ENCODE measurements around the gene FAM229A.

FAM229A gene

GRCh38 chr1:32345289-32345827 is 16.9 kb downstream of the FAM229A start:
- peak; percentile 68 for DNase-seq

GRCh38 chr1:32342704-32343103 is 19.6 kb downstream of the FAM229A start:
- no peak for DNase-seq

- DNase-seq: no peak
These were observed 20.3 kb downstream of the FAM229A start for GRCh38 chr1:32341971-32342370.

- DNase-seq: no peak
These were observed 21.0 kb downstream of the FAM229A start for GRCh38 chr1:32341186-32341757.

- DNase-seq: no peak
These were observed 22.8 kb downstream of the FAM229A start for GRCh38 chr1:32339363-32339978.

GRCh38 chr1:32338637-32339145 is 23.6 kb downstream of the FAM229A start:
- no peak for DNase-seq

- no peak for DNase-seq
These were observed 24.2 kb downstream of the FAM229A start for GRCh38 chr1:32337855-32338636.

- no peak for DNase-seq
These were observed 25.2 kb downstream of the FAM229A start for GRCh38 chr1:32336963-32337675.

- no peak for DNase-seq
These were observed 25.7 kb downstream of the FAM229A start for GRCh38 chr1:32336591-32336932.

- DNase-seq: peak; percentile 74
These were observed 26.3 kb downstream of the FAM229A start, which contains the start of gene MARCKSL1 for GRCh38 chr1:32335790-32336590. MARCKSL1 (minus strand) TSS chr1:32336233; CDS start chr1:32336033, 200 bp downstream.

GRCh38 chr1:32335535-32335789 is 26.8 kb downstream of the FAM229A start:
- no peak for DNase-seq

- DNase-seq: peak; percentile 54
These were observed 27.3 kb downstream of the FAM229A start for GRCh38 chr1:32334864-32335534.

- no peak for DNase-seq
These were observed 27.9 kb downstream of the FAM229A start for GRCh38 chr1:32334274-32334861.

- DNase-seq: no peak
These were observed 28.9 kb downstream of the FAM229A start for GRCh38 chr1:32333251-32333963.

- no peak for DNase-seq
These were observed 29.8 kb downstream of the FAM229A start for GRCh38 chr1:32332290-32333079.

GRCh38 chr1:32331549-32331948 is 30.7 kb downstream of the FAM229A start:
- DNase-seq: no peak

- no peak for DNase-seq
These were observed 31.6 kb downstream of the FAM229A start for GRCh38 chr1:32330558-32331151.

- no peak for DNase-seq
These were observed 32.3 kb downstream of the FAM229A start for GRCh38 chr1:32329931-32330466.

- no peak for DNase-seq
These were observed 35.1 kb downstream of the FAM229A start for GRCh38 chr1:32327204-32327603.

Measured in DMS153 (cell line).